ENCODE measurements around the gene SLC44A2.
A peak's percentile ranks its signal among the peaks of the same experiment; 100 is the strongest.

Gene SLC44A2

DNA sequence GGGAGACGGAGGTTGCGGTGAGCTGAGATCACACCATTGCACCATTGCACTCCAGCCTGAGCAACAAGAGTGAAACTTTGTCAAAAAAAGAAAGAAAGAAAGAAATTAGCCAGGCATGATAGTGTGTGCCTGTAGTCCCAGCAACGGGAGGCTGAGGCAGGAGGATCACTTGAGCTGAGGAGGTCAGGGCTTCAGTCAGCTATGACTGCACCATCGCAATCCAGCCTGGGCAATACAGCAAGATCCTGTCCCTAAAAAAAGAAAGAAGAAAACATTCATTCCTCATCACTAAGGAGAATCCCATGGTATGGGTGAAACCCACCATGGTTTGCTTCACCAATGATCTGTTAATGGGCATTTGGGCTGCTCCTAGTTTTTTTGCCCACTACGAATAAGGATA, 25.2 kb upstream of the SLC44A2 start:
- H3K4me1 ChIP-seq (ENCODE audit: control insufficient read depth, insufficient read depth, low read length) = peaks cover 10% of the 10 kb centered on the region
- no peak overlapping the region for H3K4me3 ChIP-seq (ENCODE audit: low read length)
- H3K27me3 ChIP-seq (replicated peaks; ENCODE audit: control insufficient read depth, insufficient read depth, low read length) = peaks cover 6% of the 10 kb centered on the region
- no peak overlapping the region for H3K9ac ChIP-seq (ENCODE audit: low read length)
- no peaks in the 10 kb centered on the region for H3K36me3 ChIP-seq (ENCODE audit: control insufficient read depth, insufficient read depth, low read length, severe bottlenecking)
- DNase-seq (ENCODE audit: low read depth) = no peak
- H3K9me3 ChIP-seq (ENCODE audit: control insufficient read depth, low read length) = no peaks in the 10 kb centered on the region

DNA sequence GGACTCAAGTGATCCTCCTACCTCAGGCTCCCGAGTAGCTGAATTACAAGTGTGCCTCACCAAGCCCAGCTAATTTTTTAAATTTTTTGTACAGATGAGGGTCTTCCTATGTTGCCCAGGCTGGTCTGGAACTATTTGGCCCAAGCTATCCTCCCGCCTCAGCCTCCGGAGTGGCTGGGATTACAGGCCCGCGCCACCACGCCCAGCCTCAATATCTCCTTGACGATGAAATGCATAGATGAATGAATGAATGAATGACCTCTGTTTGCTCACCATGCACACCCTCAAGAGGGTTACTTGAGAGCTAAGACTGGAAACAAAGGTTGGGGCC, 23.4 kb upstream of the SLC44A2 start:
- DNase-seq (ENCODE audit: low read depth) = no peak
- Histone ChIP-seq H3K4me3 (ENCODE audit: low read length) (peak overlapping the region; percentile 47), H3K9me3 (ENCODE audit: control insufficient read depth, low read length) (no peaks in the 10 kb centered on the region)

DNA sequence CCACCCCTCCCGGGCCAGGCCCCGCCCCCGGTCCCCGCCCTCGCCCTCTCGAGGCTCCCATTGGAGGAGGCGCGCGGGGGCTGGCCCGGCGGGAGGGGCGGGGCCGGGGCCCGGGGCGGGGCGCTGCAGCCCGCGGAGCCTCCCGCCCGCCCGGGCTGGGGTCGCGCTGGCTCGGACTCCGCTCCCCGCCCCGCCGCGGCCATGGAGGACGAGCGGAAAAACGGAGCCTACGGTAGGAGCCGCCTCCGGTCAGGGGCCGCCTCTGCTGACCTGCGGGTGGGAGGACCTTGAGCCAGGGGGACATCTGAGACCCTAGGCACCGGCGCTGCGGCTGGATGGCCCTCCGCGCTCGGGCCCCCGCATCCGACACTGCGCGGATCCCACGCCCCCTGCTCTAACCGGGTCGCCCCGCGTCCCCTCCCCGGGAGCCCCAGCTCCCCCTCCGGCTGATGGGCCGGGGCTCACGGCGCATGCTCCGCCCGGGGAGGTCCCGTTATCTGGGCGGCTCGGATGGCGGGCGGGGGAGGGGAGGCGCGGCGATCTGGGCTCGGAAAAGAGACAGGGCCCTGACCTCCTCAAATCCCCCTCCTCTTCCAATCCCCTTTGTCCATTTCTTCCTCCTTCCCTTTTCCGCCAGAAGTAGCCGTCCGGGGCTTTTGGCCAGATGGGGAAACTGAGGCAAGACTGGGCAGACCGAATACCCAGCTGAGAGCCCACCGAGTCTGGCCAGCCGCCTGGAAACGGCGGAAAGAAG, 22.8 kb upstream of the SLC44A2 start:
- peaks cover 10% of the 10 kb centered on the region for H3K4me1 ChIP-seq (ENCODE audit: control insufficient read depth, insufficient read depth, low read length)
- peak overlapping the region; percentile 97 for H3K4me3 ChIP-seq (ENCODE audit: low read length)
- H3K9ac ChIP-seq (ENCODE audit: low read length) = peak overlapping the region; percentile 95
- DNase-seq (ENCODE audit: low read depth) = peak; percentile 95
- peaks cover 6% of the 10 kb centered on the region for H3K27me3 ChIP-seq (replicated peaks; ENCODE audit: control insufficient read depth, insufficient read depth, low read length)
- no peaks in the 10 kb centered on the region for H3K9me3 ChIP-seq (ENCODE audit: control insufficient read depth, low read length)
- H3K36me3 ChIP-seq (ENCODE audit: control insufficient read depth, insufficient read depth, low read length, severe bottlenecking) = no peaks in the 10 kb centered on the region

More for the DNA sequence above, 23.4 kb upstream of the SLC44A2 start:
- H3K36me3 ChIP-seq (ENCODE audit: control insufficient read depth, insufficient read depth, low read length, severe bottlenecking) = no peaks in the 10 kb centered on the region
- H3K27me3 ChIP-seq (replicated peaks; ENCODE audit: control insufficient read depth, insufficient read depth, low read length) = peaks cover 6% of the 10 kb centered on the region
- H3K4me1 ChIP-seq (ENCODE audit: control insufficient read depth, insufficient read depth, low read length) = peaks cover 10% of the 10 kb centered on the region
- H3K9ac ChIP-seq (ENCODE audit: low read length) = no peak overlapping the region

GRCh38 chr19:10603084-10603872, 22.1 kb upstream of the SLC44A2 start:
- Histone ChIP-seq H3K27me3 (replicated peaks; ENCODE audit: control insufficient read depth, insufficient read depth, low read length) (peaks cover 1% of the 10 kb centered on the region), H3K4me3 (ENCODE audit: low read length) (peak overlapping the region; percentile 97), H3K9me3 (ENCODE audit: control insufficient read depth, low read length) (no peaks in the 10 kb centered on the region), H3K4me1 (ENCODE audit: control insufficient read depth, insufficient read depth, low read length) (peaks cover 10% of the 10 kb centered on the region), H3K36me3 (ENCODE audit: control insufficient read depth, insufficient read depth, low read length, severe bottlenecking) (no peaks in the 10 kb centered on the region), H3K9ac (ENCODE audit: low read length) (peak overlapping the region; percentile 95)
- peak; percentile 41 for DNase-seq (ENCODE audit: low read depth)

DNA sequence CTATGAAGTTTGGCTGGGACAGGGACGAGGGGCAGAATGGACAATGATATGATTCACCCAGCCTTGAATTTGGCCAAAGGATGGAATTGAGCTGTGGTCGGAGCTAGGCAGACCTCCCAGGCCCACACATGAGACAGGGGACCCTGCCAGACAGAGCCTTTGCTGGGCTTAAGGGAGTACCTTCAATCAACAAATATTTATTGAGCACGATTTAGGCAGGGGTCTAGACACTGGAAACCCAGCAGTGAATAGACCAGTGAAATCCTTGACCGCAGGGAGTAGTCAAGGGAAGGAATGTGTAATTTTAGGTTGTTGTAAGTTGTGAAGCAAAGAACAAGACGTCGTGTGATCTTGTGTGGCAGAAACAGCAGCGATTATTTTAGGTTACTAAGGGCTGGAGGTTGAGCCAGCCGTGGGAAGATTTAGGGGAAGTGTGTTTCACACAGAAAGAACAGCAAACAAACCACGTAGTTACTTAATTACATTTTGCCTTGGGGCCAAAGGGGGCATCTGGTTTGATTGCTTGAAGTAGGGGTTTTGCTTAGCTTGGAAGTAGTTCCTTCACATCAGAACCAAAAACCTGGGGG, 21.4 kb upstream of the SLC44A2 start:
- no peak for DNase-seq (ENCODE audit: low read depth)
- H3K4me3 ChIP-seq (ENCODE audit: low read length) = peak overlapping the region; percentile 97
- no peaks in the 10 kb centered on the region for H3K9me3 ChIP-seq (ENCODE audit: control insufficient read depth, low read length)
- no peaks in the 10 kb centered on the region for H3K36me3 ChIP-seq (ENCODE audit: control insufficient read depth, insufficient read depth, low read length, severe bottlenecking)
- peak overlapping the region; percentile 95 for H3K9ac ChIP-seq (ENCODE audit: low read length)
- H3K4me1 ChIP-seq (ENCODE audit: control insufficient read depth, insufficient read depth, low read length) = peaks cover 10% of the 10 kb centered on the region
- no peaks in the 10 kb centered on the region for H3K27me3 ChIP-seq (replicated peaks; ENCODE audit: control insufficient read depth, insufficient read depth, low read length)

DNA sequence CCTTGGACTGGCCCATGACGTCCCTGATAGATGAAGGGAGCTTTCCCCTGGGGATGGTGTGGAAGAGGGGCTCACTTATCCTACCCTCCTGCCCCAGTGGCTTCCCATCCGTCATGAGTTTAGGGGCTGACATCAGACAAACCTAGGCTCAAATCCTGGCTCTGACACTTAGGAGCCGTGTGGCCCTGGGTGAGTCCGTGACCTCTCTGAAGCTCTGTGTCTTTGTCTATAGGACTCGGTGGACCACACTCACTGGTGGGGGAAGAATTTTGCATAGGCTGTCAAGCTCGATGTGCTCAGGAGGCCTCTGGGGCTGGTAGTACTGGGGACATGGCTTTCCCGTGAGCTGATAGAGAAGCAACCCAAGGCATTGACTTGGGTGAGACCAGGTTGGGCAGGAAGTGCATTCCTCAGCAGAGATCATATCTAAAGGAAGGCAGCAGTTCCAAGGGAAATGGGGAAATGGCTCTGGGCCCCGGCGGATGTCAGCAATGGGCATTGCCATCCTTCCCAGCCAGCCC, 20.8 kb upstream of the SLC44A2 start:
- no peak for DNase-seq (ENCODE audit: low read depth)
- Histone ChIP-seq H3K9ac (ENCODE audit: low read length) (no peak overlapping the region), H3K4me3 (ENCODE audit: low read length) (no peak overlapping the region)

GRCh38 chr19:10611907-10612306, 13.4 kb upstream of the SLC44A2 start:
- no peak for DNase-seq (ENCODE audit: low read depth)
- no peak overlapping the region for H3K4me3 ChIP-seq (ENCODE audit: low read length)
- peaks cover 14% of the 10 kb centered on the region for H3K4me1 ChIP-seq (ENCODE audit: control insufficient read depth, insufficient read depth, low read length)
- peak overlapping the region; percentile 30 for H3K9ac ChIP-seq (ENCODE audit: low read length)
- no peaks in the 10 kb centered on the region for H3K27me3 ChIP-seq (replicated peaks; ENCODE audit: control insufficient read depth, insufficient read depth, low read length)
- H3K9me3 ChIP-seq (ENCODE audit: control insufficient read depth, low read length) = no peaks in the 10 kb centered on the region
- no peaks in the 10 kb centered on the region for H3K36me3 ChIP-seq (ENCODE audit: control insufficient read depth, insufficient read depth, low read length, severe bottlenecking)

More for the DNA sequence above, 20.8 kb upstream of the SLC44A2 start:
- no peaks in the 10 kb centered on the region for H3K36me3 ChIP-seq (ENCODE audit: control insufficient read depth, insufficient read depth, low read length, severe bottlenecking)
- H3K9me3 ChIP-seq (ENCODE audit: control insufficient read depth, low read length) = no peaks in the 10 kb centered on the region
- H3K27me3 ChIP-seq (replicated peaks; ENCODE audit: control insufficient read depth, insufficient read depth, low read length) = no peaks in the 10 kb centered on the region
- H3K4me1 ChIP-seq (ENCODE audit: control insufficient read depth, insufficient read depth, low read length) = peaks cover 10% of the 10 kb centered on the region

DNA sequence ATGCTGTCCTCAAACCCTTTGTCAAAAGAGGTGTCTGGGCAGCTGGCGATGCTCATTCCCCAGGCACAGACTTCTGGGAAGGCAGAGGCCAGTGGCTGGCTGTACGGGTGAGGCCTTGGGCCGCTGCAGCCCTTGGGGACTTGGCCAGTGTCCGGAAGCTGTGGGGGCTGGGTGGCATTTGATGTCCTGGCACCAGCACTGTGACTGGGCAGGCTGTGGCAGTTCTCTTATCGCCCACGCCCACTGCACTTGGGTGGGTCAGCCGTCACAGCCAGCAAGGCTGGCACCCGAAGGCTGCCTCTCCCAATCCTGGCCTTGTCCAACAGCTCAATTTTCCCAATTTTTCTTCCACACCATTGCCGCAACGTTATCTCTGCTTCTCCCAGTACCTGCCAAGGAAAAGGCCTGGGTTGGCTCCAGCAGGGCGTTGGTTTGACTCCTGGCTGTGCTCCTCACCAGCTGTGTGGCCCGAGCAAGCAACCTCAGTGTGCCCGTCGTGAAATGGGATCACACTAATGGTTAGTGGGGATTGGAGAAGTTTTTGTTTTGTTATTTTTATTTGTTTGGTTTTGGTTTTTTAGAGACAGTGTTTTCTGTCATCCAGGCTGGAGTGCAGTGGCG, 12.7 kb upstream of the SLC44A2 start:
- Histone ChIP-seq H3K9ac (ENCODE audit: low read length) (peak overlapping the region; percentile 30), H3K9me3 (ENCODE audit: control insufficient read depth, low read length) (no peaks in the 10 kb centered on the region), H3K4me1 (ENCODE audit: control insufficient read depth, insufficient read depth, low read length) (peaks cover 19% of the 10 kb centered on the region), H3K27me3 (replicated peaks; ENCODE audit: control insufficient read depth, insufficient read depth, low read length) (no peaks in the 10 kb centered on the region), H3K36me3 (ENCODE audit: control insufficient read depth, insufficient read depth, low read length, severe bottlenecking) (no peaks in the 10 kb centered on the region), H3K4me3 (ENCODE audit: low read length) (no peak overlapping the region)
- no peak for DNase-seq (ENCODE audit: low read depth)

DNA sequence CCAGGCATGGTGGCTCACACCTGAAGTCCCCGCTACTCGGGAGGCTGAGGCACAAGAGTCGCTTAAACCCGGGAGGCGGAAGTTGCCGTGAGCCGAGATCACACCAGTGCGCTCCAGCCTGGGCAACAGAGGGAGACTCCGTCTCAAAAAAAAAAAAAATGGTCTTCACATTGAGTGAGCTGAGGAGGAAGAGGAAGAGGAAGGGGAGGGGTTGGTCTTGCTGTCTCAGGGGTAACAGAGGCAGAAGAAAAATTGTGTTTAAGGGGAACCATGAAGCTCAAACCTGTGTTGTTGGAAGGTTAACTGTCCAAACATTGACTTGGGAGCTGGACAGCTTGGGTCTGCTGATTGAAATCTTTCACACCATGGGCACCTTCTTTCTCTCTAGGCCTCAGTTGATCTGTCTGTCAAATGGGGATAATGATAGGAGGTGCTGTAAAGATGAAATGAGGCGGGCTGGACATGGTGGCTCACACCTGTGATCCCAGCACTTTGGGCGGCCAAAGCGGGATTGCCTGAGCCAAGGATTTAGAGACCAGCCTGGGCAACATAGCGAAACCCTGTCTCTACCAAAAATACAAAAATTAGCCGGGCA, 9.8 kb upstream of the SLC44A2 start:
- Histone ChIP-seq H3K9me3 (ENCODE audit: control insufficient read depth, low read length) (no peaks in the 10 kb centered on the region), H3K4me3 (ENCODE audit: low read length) (no peak overlapping the region), H3K9ac (ENCODE audit: low read length) (no peak overlapping the region), H3K4me1 (ENCODE audit: control insufficient read depth, insufficient read depth, low read length) (peaks cover 21% of the 10 kb centered on the region), H3K27me3 (replicated peaks; ENCODE audit: control insufficient read depth, insufficient read depth, low read length) (no peaks in the 10 kb centered on the region), H3K36me3 (ENCODE audit: control insufficient read depth, insufficient read depth, low read length, severe bottlenecking) (no peaks in the 10 kb centered on the region)
- DNase-seq (ENCODE audit: low read depth) = no peak

DNA sequence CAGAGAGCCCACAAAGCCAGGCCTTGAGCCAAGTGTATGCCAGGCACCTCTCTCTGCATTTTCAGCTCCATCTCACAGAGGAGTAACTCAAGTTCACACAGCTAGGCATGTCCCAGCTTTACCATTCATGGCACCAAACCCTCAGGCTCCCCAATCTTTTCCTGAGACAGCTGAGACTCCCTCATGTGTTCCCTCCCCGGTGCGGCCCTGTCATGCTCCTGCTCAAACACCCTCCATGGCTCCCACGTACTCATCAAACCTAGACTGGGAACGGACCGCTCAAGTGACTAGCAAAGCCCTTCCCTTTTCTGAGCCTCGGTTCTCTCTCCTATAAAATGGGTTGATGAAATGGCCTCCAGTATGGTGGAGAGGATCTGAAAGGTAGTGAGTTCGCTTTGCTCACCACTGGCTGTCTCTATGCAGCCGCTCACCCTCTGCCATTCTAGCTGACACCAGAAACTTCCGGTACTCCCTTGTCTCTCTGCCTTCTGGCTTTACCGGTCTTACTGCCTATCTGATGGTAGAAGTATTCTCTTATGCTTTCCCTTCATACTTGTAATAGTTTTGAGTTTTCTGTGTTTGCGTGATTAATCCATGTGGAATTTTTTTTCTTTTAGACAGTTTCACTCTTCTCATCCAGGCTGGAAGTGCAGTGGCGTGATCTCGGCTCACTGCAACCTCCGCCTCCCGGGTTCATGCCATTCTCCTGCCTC, 7.8 kb upstream of the SLC44A2 start:
- DNase-seq (ENCODE audit: low read depth) = peak; percentile 87

More for the DNA sequence above, 7.8 kb upstream of the SLC44A2 start:
- Histone ChIP-seq H3K36me3 (ENCODE audit: control insufficient read depth, insufficient read depth, low read length, severe bottlenecking) (no peaks in the 10 kb centered on the region), H3K9me3 (ENCODE audit: control insufficient read depth, low read length) (no peaks in the 10 kb centered on the region), H3K4me3 (ENCODE audit: low read length) (no peak overlapping the region), H3K27me3 (replicated peaks; ENCODE audit: control insufficient read depth, insufficient read depth, low read length) (no peaks in the 10 kb centered on the region), H3K4me1 (ENCODE audit: control insufficient read depth, insufficient read depth, low read length) (peaks cover 18% of the 10 kb centered on the region), H3K9ac (ENCODE audit: low read length) (peak overlapping the region; percentile 9)

All from adipocyte (in vitro differentiated cells).